ENCODE measurements around the gene ZNF578.
"Not testable (repeated sequence)": the region's sequence is repeated elsewhere in the genome, so short reads cannot be mapped to it uniquely, and the experiment has no call there.

ZNF578 gene

GRCh38 chr19:52561611-52562010 lies 108.3 kb downstream of the ZNF578 start:
- DNase-seq (ENCODE audit: low spot score), result not testable (repeated sequence)
